Stomach smooth muscle (tissue), 2 donors: ENCODE measurements around the gene TTC12.
"Not testable (repeated sequence)": the region's sequence is repeated elsewhere in the genome, so short reads cannot be mapped to it uniquely, and the experiment has no call there.

ENCODE experiments used
- H3K27ac ChIP-seq: one replicate; pipeline ENCODE4 v1.7.0; 2013; ENCODE audit warnings: mild to moderate bottlenecking, low read length, inconsistent platforms
- H3K27me3 ChIP-seq, 2 donors: one replicate each; pipeline ENCODE4 v1.7.0; 2013; ENCODE audit warnings: low read length in 2 of 2; ENCODE audit not compliant: insufficient read depth in 2 of 2, control insufficient read depth in 1 of 2
- H3K36me3 ChIP-seq, 2 donors: one replicate each; pipeline ENCODE4 v1.7.0; 2013; ENCODE audit warnings: low read length in 2 of 2; ENCODE audit not compliant: control insufficient read depth in 2 of 2, insufficient read depth in 2 of 2
- H3K4me1 ChIP-seq: one replicate; pipeline ENCODE4 v1.7.0; 2013; ENCODE audit warnings: low read length; ENCODE audit not compliant: control insufficient read depth, insufficient read depth
- H3K4me3 ChIP-seq, 2 donors: one replicate each; pipeline ENCODE4 v1.7.0; 2013; ENCODE audit warnings: low read length in 2 of 2
- H3K9ac ChIP-seq, 2 donors: one replicate each; pipeline ENCODE4 v1.7.0; 2013; ENCODE audit warnings: low read length in 2 of 2, mild to moderate bottlenecking in 1 of 2
- H3K9me3 ChIP-seq, 2 donors: one replicate each; pipeline ENCODE4 v1.7.0; 2013; ENCODE audit warnings: low read length in 2 of 2; ENCODE audit not compliant: control insufficient read depth in 2 of 2
- donor health status: healthy.
- donor health status: Pancreatic carcinoma.

Gene TTC12

GRCh38 chr11:113283881-113284280, 30.5 kb upstream of the TTC12 start:
- H3K4me1 ChIP-seq: peaks cover 15% of the 10 kb centered on the region
- no peak overlapping the region for H3K4me3 ChIP-seq
- peaks cover 2 to 4% of the 10 kb centered on the region in 2 donors for H3K27me3 ChIP-seq
- H3K27ac ChIP-seq: no peak overlapping the region
- H3K9me3 ChIP-seq: no peaks in the 10 kb centered on the region
- H3K36me3 ChIP-seq: no peaks in the 10 kb centered on the region
- no peak overlapping the region for H3K9ac ChIP-seq

GRCh38 chr11:113286009-113286408, 28.4 kb upstream of the TTC12 start:
- Histone ChIP-seq H3K9me3 (no peaks in the 10 kb centered on the region), H3K4me3 (no peak overlapping the region), H3K9ac (no peak overlapping the region), H3K27ac (no peak overlapping the region), H3K36me3 (no peaks in the 10 kb centered on the region), H3K27me3 (peaks cover 2 to 4% of the 10 kb centered on the region in 2 donors), H3K4me1 (peaks cover 15% of the 10 kb centered on the region)

GRCh38 chr11:113286509-113287497, 27.6 kb upstream of the TTC12 start:
- H3K4me3 ChIP-seq: no peak overlapping the region
- peaks cover 2 to 4% of the 10 kb centered on the region in 2 donors for H3K27me3 ChIP-seq
- no peak overlapping the region for H3K27ac ChIP-seq
- H3K9ac ChIP-seq: no peak overlapping the region
- no peaks in the 10 kb centered on the region for H3K9me3 ChIP-seq
- H3K36me3 ChIP-seq: no peaks in the 10 kb centered on the region
- H3K4me1 ChIP-seq: peaks cover 15% of the 10 kb centered on the region

GRCh38 chr11:113287801-113288200, 26.6 kb upstream of the TTC12 start:
- H3K36me3 ChIP-seq: no peaks in the 10 kb centered on the region
- H3K9ac ChIP-seq: no peak overlapping the region

GRCh38 chr11:113288286-113288863, 26.0 kb upstream of the TTC12 start:
- peaks cover 2 to 4% of the 10 kb centered on the region in 2 donors for H3K27me3 ChIP-seq
- H3K36me3 ChIP-seq: no peaks in the 10 kb centered on the region
- H3K9ac ChIP-seq: no peak overlapping the region
- H3K27ac ChIP-seq: no peak overlapping the region
- no peaks in the 10 kb centered on the region for H3K9me3 ChIP-seq
- H3K4me3 ChIP-seq: no peak overlapping the region
- H3K4me1 ChIP-seq: peaks cover 15% of the 10 kb centered on the region

More at GRCh38 chr11:113287801-113288200, 26.6 kb upstream of the TTC12 start:
- no peak overlapping the region for H3K4me3 ChIP-seq
- peaks cover 15% of the 10 kb centered on the region for H3K4me1 ChIP-seq
- no peak overlapping the region for H3K27ac ChIP-seq
- no peaks in the 10 kb centered on the region for H3K9me3 ChIP-seq
- peaks cover 2 to 4% of the 10 kb centered on the region in 2 donors for H3K27me3 ChIP-seq

- Histone ChIP-seq H3K4me3 (no peak overlapping the region), H3K27ac (no peak overlapping the region), H3K9ac (no peak overlapping the region), H3K9me3 (no peaks in the 10 kb centered on the region), H3K27me3 (peaks cover 0 to 8% of the 10 kb centered on the region in 2 donors), H3K4me1 (peaks cover 15% of the 10 kb centered on the region), H3K36me3 (no peaks in the 10 kb centered on the region)
These were observed 24.8 kb upstream of the TTC12 start for GRCh38 chr11:113289431-113290187.

- no peaks in the 10 kb centered on the region for H3K9me3 ChIP-seq
- H3K4me1 ChIP-seq: no peaks in the 10 kb centered on the region
- no peaks in the 10 kb centered on the region for H3K36me3 ChIP-seq
These were observed 20.4 kb upstream of the TTC12 start for GRCh38 chr11:113293936-113294335.

GRCh38 chr11:113295993-113296392, 18.4 kb upstream of the TTC12 start:
- Histone ChIP-seq H3K4me1 (no peaks in the 10 kb centered on the region), H3K36me3 (no peaks in the 10 kb centered on the region), H3K9me3 (no peaks in the 10 kb centered on the region), H3K27ac (no peak overlapping the region), H3K27me3 (peaks cover 5 to 8% of the 10 kb centered on the region in 2 donors), H3K9ac (no peak overlapping the region), H3K4me3 (no peak overlapping the region)

More at GRCh38 chr11:113293936-113294335, 20.4 kb upstream of the TTC12 start:
- H3K27me3 ChIP-seq: peaks cover 3 to 8% of the 10 kb centered on the region in 2 donors
- H3K4me3 ChIP-seq: no peak overlapping the region
- no peak overlapping the region for H3K27ac ChIP-seq
- no peak overlapping the region for H3K9ac ChIP-seq

GRCh38 chr11:113296447-113297205, 17.8 kb upstream of the TTC12 start:
- peaks cover 8% of the 10 kb centered on the region in 2 donors for H3K27me3 ChIP-seq
- no peak overlapping the region for H3K4me3 ChIP-seq

GRCh38 chr11:113298496-113298895, 15.9 kb upstream of the TTC12 start:
- H3K27ac ChIP-seq, H3K4me1 ChIP-seq, H3K4me3 ChIP-seq, H3K27me3 ChIP-seq, H3K9ac ChIP-seq, H3K9me3 ChIP-seq, H3K36me3 ChIP-seq: not testable (repeated sequence)

More at GRCh38 chr11:113296447-113297205, 17.8 kb upstream of the TTC12 start:
- Histone ChIP-seq H3K9ac (no peak overlapping the region), H3K27ac (no peak overlapping the region), H3K4me1 (no peaks in the 10 kb centered on the region), H3K36me3 (no peaks in the 10 kb centered on the region), H3K9me3 (no peaks in the 10 kb centered on the region)
